Natural killer cell (primary cell): ENCODE measurements around the gene R3HDM1. TPM values are rescaled to one million over a fixed set of nuclear protein-coding genes. Genes with fewer than 3 reads are reported as not detected.

Source experiments
- ATAC-seq, 3 donors: fragments of 150-1000 bp in 2 of 3; fragments of 200-7000 bp in 1 of 3; cut with Tn5 transposase; 1 replicate in 1 of 3; 2 replicates in 2 of 3; pipeline ENCODE4 v1.10.0; 2021; ENCODE audit warnings: mild to moderate bottlenecking in 2 of 3, moderate library complexity in 2 of 3
- DNase-seq, 2 donors: peaks; one replicate each; pipeline versions ENCODE4 v3.0.0 to v3.0.0-alpha.2; 2013 to 2021; ENCODE audit warnings: mixed read lengths in 1 of 2
- H3K27ac ChIP-seq: one replicate; pipeline ENCODE4 v1.5.1; 2013; ENCODE audit warnings: mild to moderate bottlenecking, low read length
- H3K27me3 ChIP-seq: one replicate; pipeline ENCODE4 v1.6.1; 2013; ENCODE audit warnings: low read length; ENCODE audit not compliant: control insufficient read depth, insufficient read depth
- H3K36me3 ChIP-seq: one replicate; pipeline ENCODE4 v1.6.1; 2013; ENCODE audit warnings: low read length; ENCODE audit not compliant: control insufficient read depth, insufficient read depth
- H3K4me1 ChIP-seq: one replicate; pipeline ENCODE4 v1.6.1; 2013; ENCODE audit warnings: low read length; ENCODE audit not compliant: control insufficient read depth, insufficient read depth
- H3K4me3 ChIP-seq: one replicate; pipeline ENCODE4 v1.5.1; 2013; ENCODE audit warnings: low read length
- H3K9me3 ChIP-seq: one replicate; pipeline ENCODE4 v1.6.1; 2013; ENCODE audit warnings: low read length; ENCODE audit not compliant: control insufficient read depth, insufficient read depth
- H3K27ac Mint-ChIP-seq, 2 donors: one replicate each; pipeline ENCODE4 v1.8.0; 2022; ENCODE audit warnings: mild to moderate bottlenecking in 2 of 2, mixed read lengths in 2 of 2, moderate library complexity in 1 of 2
- H3K27me3 Mint-ChIP-seq, 2 donors: one replicate each; pipeline ENCODE4 v1.8.0; 2022; ENCODE audit warnings: low read depth in 2 of 2, mixed read lengths in 2 of 2
- H3K36me3 Mint-ChIP-seq: one replicate; pipeline ENCODE4 v1.8.0; 2022; ENCODE audit warnings: mixed read lengths
- H3K4me1 Mint-ChIP-seq, 2 donors: one replicate each; pipeline ENCODE4 v1.8.0; 2022; ENCODE audit warnings: mixed read lengths in 2 of 2
- H3K4me3 Mint-ChIP-seq: one replicate; pipeline ENCODE4 v1.8.0; 2022; ENCODE audit warnings: mild to moderate bottlenecking, moderate library complexity, mixed read lengths
- H3K9me3 Mint-ChIP-seq, 2 donors: one replicate each; pipeline ENCODE4 v1.8.0; 2022; ENCODE audit warnings: mixed read lengths in 2 of 2
- WGBS: methylation state at CpG from one replicate; pipeline ENCODE4 v1.1.7; 2013; ENCODE audit warnings: missing lambda C conversion rate; ENCODE audit not compliant: insufficient coverage; 5-methylcytosine and 5-hydroxymethylcytosine counted together
- intact Hi-C: fragments of 100-400 bp; cut with micrococcal nuclease; formaldehyde crosslinking; loops from one replicate; pipeline ENCODE4 v1.14.2; 2022
- total RNA-seq, 4 donors: library from RNA; stranded (reverse); fragments of 120-200 nt in 1 of 4; gene quantifications; one replicate each; pipeline versions ENCODE4 v1.2.3 to v1.2.4, GENCODE V29; 2013 to 2022
- TF ChIP-seq, protein P1 (sequence below): fragments of 200-600 bp; IDR thresholded peaks from one replicate; pipeline ENCODE4 v1.8.0; 2022; ENCODE audit warnings: antibody characterized with exemption

The R3HDM1 gene
- total RNA-seq, 3 donors from 2014 or later (not counting 1 experiment from before 2014, with no cell fraction given) = 34.9 to 48.6 (median 39.7) TPM

DNA sequence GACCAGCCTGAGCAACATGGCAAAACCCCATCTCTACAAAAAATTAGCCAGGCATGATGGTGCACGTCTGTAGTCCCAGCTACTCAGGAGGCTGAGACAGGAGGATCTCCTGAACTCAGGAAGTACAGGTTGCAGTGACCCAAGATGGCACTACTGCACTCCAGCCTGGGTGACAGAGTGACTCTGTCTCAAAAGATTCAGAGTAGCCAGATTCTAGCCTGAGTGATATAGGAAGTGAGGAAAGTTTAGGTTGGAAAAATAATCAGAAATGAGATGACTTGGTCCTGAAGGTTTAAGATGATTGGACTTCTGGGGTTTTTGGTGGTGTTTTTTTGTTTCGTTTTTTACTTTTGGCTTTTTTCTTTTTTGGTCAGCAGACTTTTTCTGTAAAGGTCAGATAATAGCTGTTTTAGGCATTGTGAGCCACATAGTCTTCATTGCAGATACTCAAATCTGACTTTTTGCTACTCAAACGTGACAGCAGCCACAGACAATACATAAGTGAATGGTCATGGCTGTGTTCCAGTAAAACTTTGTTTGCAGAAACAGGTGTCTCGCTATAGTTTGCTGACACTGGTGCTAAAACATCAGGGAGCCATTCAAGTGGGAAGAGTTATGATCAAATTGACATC is 106.3 kb downstream of the R3HDM1 start:
- 80% methylated on average over 4 of the region's 4 CpGs for WGBS
- ATAC-seq = no peak

DNA sequence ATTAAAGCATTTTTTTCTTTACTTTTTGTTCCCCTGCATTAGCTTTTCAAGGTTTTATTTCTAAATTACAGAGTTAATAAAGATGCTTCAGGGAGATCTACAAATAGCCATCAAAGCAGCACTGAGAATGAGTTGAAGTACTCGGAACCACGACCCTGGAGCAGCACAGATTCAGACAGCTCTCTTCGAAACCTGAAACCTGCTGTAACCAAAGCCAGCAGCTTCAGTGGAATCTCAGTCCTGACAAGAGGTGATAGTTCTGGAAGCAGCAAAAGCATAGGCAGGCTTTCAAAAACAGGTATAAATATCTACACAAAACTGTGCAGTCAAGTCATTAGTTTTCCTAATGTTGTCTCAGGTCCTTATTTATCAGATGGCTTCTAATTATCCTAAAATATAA is 107.5 kb downstream of the R3HDM1 start:
- peaks cover 14% of the 10 kb centered on the region for H3K36me3 Mint-ChIP-seq
- no peaks in the 10 kb centered on the region for H3K4me1 Mint-ChIP-seq
- no peak overlapping the region for H3K4me3 Mint-ChIP-seq
- H3K27ac ChIP-seq = no peak overlapping the region
- H3K9me3 Mint-ChIP-seq = no peaks in the 10 kb centered on the region
- no peaks in the 10 kb centered on the region for H3K9me3 ChIP-seq
- TF ChIP-seq, protein P1, sequence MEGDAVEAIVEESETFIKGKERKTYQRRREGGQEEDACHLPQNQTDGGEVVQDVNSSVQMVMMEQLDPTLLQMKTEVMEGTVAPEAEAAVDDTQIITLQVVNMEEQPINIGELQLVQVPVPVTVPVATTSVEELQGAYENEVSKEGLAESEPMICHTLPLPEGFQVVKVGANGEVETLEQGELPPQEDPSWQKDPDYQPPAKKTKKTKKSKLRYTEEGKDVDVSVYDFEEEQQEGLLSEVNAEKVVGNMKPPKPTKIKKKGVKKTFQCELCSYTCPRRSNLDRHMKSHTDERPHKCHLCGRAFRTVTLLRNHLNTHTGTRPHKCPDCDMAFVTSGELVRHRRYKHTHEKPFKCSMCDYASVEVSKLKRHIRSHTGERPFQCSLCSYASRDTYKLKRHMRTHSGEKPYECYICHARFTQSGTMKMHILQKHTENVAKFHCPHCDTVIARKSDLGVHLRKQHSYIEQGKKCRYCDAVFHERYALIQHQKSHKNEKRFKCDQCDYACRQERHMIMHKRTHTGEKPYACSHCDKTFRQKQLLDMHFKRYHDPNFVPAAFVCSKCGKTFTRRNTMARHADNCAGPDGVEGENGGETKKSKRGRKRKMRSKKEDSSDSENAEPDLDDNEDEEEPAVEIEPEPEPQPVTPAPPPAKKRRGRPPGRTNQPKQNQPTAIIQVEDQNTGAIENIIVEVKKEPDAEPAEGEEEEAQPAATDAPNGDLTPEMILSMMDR = no peak
- DNase-seq (no peak), ATAC-seq (no peak)
- H3K36me3 ChIP-seq = peaks cover 49% of the 10 kb centered on the region
- no peaks in the 10 kb centered on the region for H3K4me1 ChIP-seq
- H3K27me3 ChIP-seq = no peaks in the 10 kb centered on the region
- WGBS = 99% methylated on average over 3 of the region's 3 CpGs
- intact Hi-C loops = no loop called here
- no peaks in the 10 kb centered on the region for H3K27me3 Mint-ChIP-seq
- no peak overlapping the region for H3K4me3 ChIP-seq
- no peak overlapping the region for H3K27ac Mint-ChIP-seq

More for the DNA sequence above, 106.3 kb downstream of the R3HDM1 start:
- no peaks in the 10 kb centered on the region for H3K27me3 Mint-ChIP-seq
- Histone ChIP-seq H3K27ac (no peak overlapping the region), H3K27me3 (no peaks in the 10 kb centered on the region), H3K4me1 (no peaks in the 10 kb centered on the region), H3K9me3 (no peaks in the 10 kb centered on the region), H3K4me3 (no peak overlapping the region), H3K36me3 (peaks cover 50% of the 10 kb centered on the region)
- no peaks in the 10 kb centered on the region for H3K9me3 Mint-ChIP-seq
- no peak overlapping the region for H3K4me3 Mint-ChIP-seq
- no peak for DNase-seq
- H3K4me1 Mint-ChIP-seq = no peaks in the 10 kb centered on the region
- H3K36me3 Mint-ChIP-seq = peaks cover 14% of the 10 kb centered on the region
- intact Hi-C loops = no loop called here
- TF ChIP-seq, protein P1 = no peak
- no peak overlapping the region for H3K27ac Mint-ChIP-seq

DNA sequence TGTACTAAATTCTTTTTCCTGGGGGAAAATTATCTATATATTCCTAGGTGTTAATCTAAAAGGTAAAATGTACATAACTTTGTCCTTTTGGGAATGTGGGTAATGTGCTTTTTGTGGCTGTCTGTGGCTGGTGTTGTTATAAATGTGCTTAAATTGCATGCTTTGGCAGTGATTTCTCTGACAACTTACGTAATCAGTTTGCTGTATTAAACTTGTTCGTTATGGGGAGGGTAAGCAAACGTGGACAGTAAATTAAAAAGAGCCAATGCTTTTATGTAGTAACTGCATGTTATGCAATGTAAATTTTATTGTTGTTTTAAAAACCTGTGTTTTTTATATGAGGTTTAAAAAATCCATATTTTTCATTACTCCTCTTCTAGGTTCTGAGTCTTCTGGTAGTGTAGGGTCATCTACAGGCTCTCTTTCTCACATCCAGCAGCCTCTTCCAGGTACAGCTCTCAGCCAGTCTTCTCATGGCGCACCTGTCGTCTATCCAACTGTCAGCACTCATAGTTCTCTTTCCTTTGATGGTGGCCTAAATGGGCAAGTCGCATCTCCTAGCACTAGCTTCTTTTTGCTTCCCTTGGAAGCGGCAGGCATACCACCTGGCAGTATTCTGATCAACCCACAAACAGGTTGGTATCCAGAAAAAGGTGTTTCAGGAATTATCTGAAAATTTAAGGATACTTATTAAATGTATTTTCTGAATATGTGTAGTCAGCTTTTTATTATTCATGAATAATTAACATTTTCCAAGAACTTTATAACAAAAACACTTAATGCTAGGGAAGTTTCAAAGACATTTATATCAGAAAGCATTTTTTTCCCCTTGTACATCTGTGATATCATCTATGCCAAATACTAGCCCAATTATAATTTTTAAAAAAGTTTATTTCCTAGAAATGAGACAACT is 110.1 kb downstream of the R3HDM1 start:
- over 99% methylated on average over 7 of the region's 7 CpGs for WGBS
- intact Hi-C loops = no loop called here
- Histone ChIP-seq H3K27ac (no peak overlapping the region), H3K9me3 (no peaks in the 10 kb centered on the region), H3K27me3 (no peaks in the 10 kb centered on the region), H3K4me1 (no peaks in the 10 kb centered on the region), H3K36me3 (peaks cover 46% of the 10 kb centered on the region), H3K4me3 (no peak overlapping the region)
- Mint-ChIP-seq H3K4me1 (no peaks in the 10 kb centered on the region), H3K36me3 (peaks cover 8% of the 10 kb centered on the region), H3K4me3 (no peak overlapping the region), H3K27me3 (no peaks in the 10 kb centered on the region), H3K27ac (no peak overlapping the region), H3K9me3 (no peaks in the 10 kb centered on the region)
- TF ChIP-seq, protein P1 = no peak
- no peak for DNase-seq
- no peak for ATAC-seq
